IMR-90 (cell line): ENCODE measurements around the gene KIF1A. TPM values are rescaled to one million over a fixed set of nuclear protein-coding genes. Genes with fewer than 3 reads are reported as not detected.

Experiments
- ATAC-seq: fragments of 200-7000 bp; cut with Tn5 transposase; 2 replicates; pipeline ENCODE4 v1.9.1; 2020; ENCODE audit warnings: low read depth, mild to moderate bottlenecking, moderate library complexity
- BruUV-seq: library from RNA; stranded (reverse); fragments of 400-500 nt; replicated peaks from 2 replicates; lab custom pipeline; 2021; lab: Mats Ljungman, UMichigan
- CTCF ChIA-PET: fragments of 300-600 bp; formaldehyde crosslinking; extraction: SDS; loops from one replicate; lab custom pipeline; 2021; ENCODE audit warnings: antibody characterized with exemption; lab: Yijun Ruan, JAX
- POLR2A ChIA-PET: fragments of 300-600 bp; sonication (Branson Sonifier 250); formaldehyde crosslinking; loops from one replicate; lab custom pipeline; 2022; ENCODE audit warnings: antibody characterized with exemption; ENCODE audit not compliant: unreplicated experiment; lab: Charles Lee
- DNase-seq: peaks from one replicate; pipeline ENCODE4 v3.0.0; 2013
- H2AFZ ChIP-seq: replicated peaks from 2 replicates; pipeline ENCODE3; 2013; ENCODE audit warnings: low read length, mild to moderate bottlenecking; ENCODE audit not compliant: poor library complexity
- H2AK5ac ChIP-seq: 2 replicates; pipeline ENCODE4 v1.6.1; 2013; ENCODE audit warnings: low read depth, low read length, inconsistent platforms
- H2AK9ac ChIP-seq: replicated peaks from 2 replicates; pipeline ENCODE3; 2013; ENCODE audit warnings: mild to moderate bottlenecking, low read depth, low read length, moderate library complexity; ENCODE audit not compliant: poor library complexity
- H2BK120ac ChIP-seq: 2 replicates; pipeline ENCODE4 v1.6.1; 2013; ENCODE audit warnings: low read depth, low read length, inconsistent platforms
- H2BK15ac ChIP-seq: 3 replicates; pipeline ENCODE4 v1.6.1; 2013; ENCODE audit warnings: low read depth, low read length, inconsistent platforms
- H2BK20ac ChIP-seq: 2 replicates; pipeline ENCODE4 v1.6.1; 2013; ENCODE audit warnings: low read depth, mild to moderate bottlenecking, inconsistent platforms, low read length, moderate library complexity
- H2BK5ac ChIP-seq: 2 replicates; pipeline ENCODE4 v1.6.1; 2013; ENCODE audit warnings: mild to moderate bottlenecking, low read depth, low read length, inconsistent platforms; ENCODE audit not compliant: poor library complexity, severe bottlenecking
- H3K14ac ChIP-seq: replicated peaks from 2 replicates; pipeline ENCODE4 v1.6.1; 2013; ENCODE audit warnings: low read depth, low read length, inconsistent platforms
- H3K18ac ChIP-seq: 2 replicates; pipeline ENCODE4 v1.6.1; 2013; ENCODE audit warnings: low read depth, low read length, control low read depth
- H3K23ac ChIP-seq: 2 replicates; pipeline ENCODE4 v1.6.1; 2013; ENCODE audit warnings: low read depth, low read length, inconsistent platforms
- H3K27ac ChIP-seq: 2 replicates; pipeline ENCODE4 v1.5.1; 2013; ENCODE audit warnings: mild to moderate bottlenecking, control low read depth, low read length; ENCODE audit not compliant: insufficient read depth
- H3K27me3 ChIP-seq: 2 replicates; pipeline ENCODE4 v1.6.1; 2013; ENCODE audit warnings: low read length; ENCODE audit not compliant: control insufficient read depth, insufficient read depth
- H3K36me3 ChIP-seq: 2 replicates; pipeline ENCODE4 v1.6.1; 2013; ENCODE audit warnings: low read length, mixed read lengths; ENCODE audit not compliant: control insufficient read depth, insufficient read depth
- H3K4ac ChIP-seq: 2 replicates; pipeline ENCODE4 v1.6.1; 2013; ENCODE audit warnings: low read depth, low read length, inconsistent platforms
- H3K4me1 ChIP-seq: 2 replicates; pipeline ENCODE4 v1.6.1; 2013; ENCODE audit warnings: low read length, mixed read lengths; ENCODE audit not compliant: control insufficient read depth, insufficient read depth
- H3K4me2 ChIP-seq: 2 replicates; pipeline ENCODE4 v1.6.1; 2013; ENCODE audit warnings: low read depth, mild to moderate bottlenecking, control low read depth, low read length, moderate library complexity
- H3K4me3 ChIP-seq: 2 replicates; pipeline ENCODE4 v1.5.1; 2013; ENCODE audit warnings: low read depth, mild to moderate bottlenecking, control low read depth, low read length, moderate library complexity; ENCODE audit not compliant: insufficient read depth
- H3K56ac ChIP-seq: 2 replicates; pipeline ENCODE4 v1.6.1; 2013; ENCODE audit warnings: low read length, inconsistent platforms; ENCODE audit not compliant: insufficient read depth; ENCODE audit errors: extremely low read depth
- H3K79me1 ChIP-seq, 2 experiments: 2 replicates each; pipeline ENCODE4 v1.6.1; 2013; ENCODE audit warnings: low read length in 2 of 2, inconsistent platforms in 1 of 2, low read depth in 1 of 2
- H3K9ac ChIP-seq: 2 replicates; pipeline ENCODE4 v1.6.1; 2013; ENCODE audit warnings: low read depth, low read length, control low read depth
- H3K9me1 ChIP-seq: 2 replicates; pipeline ENCODE4 v1.6.1; 2013; ENCODE audit warnings: low read length, inconsistent platforms; ENCODE audit not compliant: insufficient read depth
- H3K9me3 ChIP-seq: 2 replicates; pipeline ENCODE4 v1.6.1; 2013; ENCODE audit warnings: low read length; ENCODE audit not compliant: control insufficient read depth, insufficient read depth
- H4K20me1 ChIP-seq: 2 replicates; pipeline ENCODE4 v1.6.1; 2013; ENCODE audit warnings: low read length, inconsistent platforms; ENCODE audit not compliant: insufficient read depth
- H4K5ac ChIP-seq: 2 replicates; pipeline ENCODE4 v1.6.1; 2013; ENCODE audit warnings: mild to moderate bottlenecking, low read depth, low read length, control low read depth
- H4K8ac ChIP-seq, 2 experiments: 2 replicates each; pipeline ENCODE4 v1.6.1; 2013; ENCODE audit warnings: low read depth in 2 of 2, low read length in 2 of 2, control low read depth in 1 of 2, inconsistent platforms in 1 of 2
- H4K91ac ChIP-seq: 2 replicates; pipeline ENCODE4 v1.6.1; 2013; ENCODE audit warnings: low read depth, low read length, inconsistent platforms; ENCODE audit not compliant: insufficient read depth
- CHD1 ChIP-seq: IDR thresholded peaks from 2 replicates; pipeline ENCODE4 v1.6.1; 2012; ENCODE audit warnings: low read depth, low read length, improper control_type of control experiment
- FOS ChIP-seq: fragments of 150-350 bp; IDR thresholded peaks from 2 replicates; pipeline ENCODE4 v1.6.1; 2016; ENCODE audit warnings: low read depth, low read length
- MAFK ChIP-seq: IDR thresholded peaks from 2 replicates; pipeline ENCODE4 v1.6.1; 2012; ENCODE audit warnings: low read depth, low read length, improper control_type of control experiment
- MAZ ChIP-seq: IDR thresholded peaks from 2 replicates; pipeline ENCODE4 v1.6.1; 2012; ENCODE audit warnings: low read depth, mild to moderate bottlenecking, low read length, improper control_type of control experiment, moderate library complexity, borderline replicate concordance
- MXI1 ChIP-seq: IDR thresholded peaks from 2 replicates; pipeline ENCODE4 v1.6.1; 2012; ENCODE audit warnings: low read depth, mild to moderate bottlenecking, low read length, moderate library complexity, borderline replicate concordance
- NFE2L2 ChIP-seq: fragments of 150-350 bp; IDR thresholded peaks from 2 replicates; pipeline ENCODE4 v1.6.1; 2016; ENCODE audit warnings: low read depth, mild to moderate bottlenecking, low read length
- RCOR1 ChIP-seq: IDR thresholded peaks from 2 replicates; pipeline ENCODE4 v1.6.1; 2012; ENCODE audit warnings: mild to moderate bottlenecking, low read length, improper control_type of control experiment; ENCODE audit not compliant: insufficient replicate concordance
- SMC3 ChIP-seq: fragments of 150-350 bp; IDR thresholded peaks from 2 replicates; pipeline ENCODE4 v1.6.1; 2016; ENCODE audit warnings: low read depth, mild to moderate bottlenecking, antibody characterized with exemption, low read length, moderate library complexity
- whole genome bisulfite sequencing, 2 experiments: methylation state at CpG; one replicate each; pipeline versions ENCODE4 v1.1.5 to v1.1.7; 2013; ENCODE audit warnings: missing lambda C conversion rate in 2 of 2; ENCODE audit not compliant: insufficient read length in 1 of 2; ENCODE audit errors: extremely low coverage in 2 of 2; 5-methylcytosine and 5-hydroxymethylcytosine counted together
- dilution Hi-C: fragments of 300-500 bp; cut with HindIII; formaldehyde crosslinking; loops from one replicate; pipeline ENCODE4 v1.14.3; 2018; ENCODE audit warnings: low sequenced_read_pairs; ENCODE audit not compliant: unreplicated experiment
- in situ Hi-C: fragments of 300-500 bp; cut with MboI; formaldehyde crosslinking; loops from 3 replicates; pipeline ENCODE4 v1.14.3; 2019; ENCODE audit warnings: low sequenced_read_pairs, inconsistent platforms, mixed read lengths
- intact Hi-C: fragments of 100-400 bp; cut with micrococcal nuclease; formaldehyde crosslinking; loops from 2 replicates; pipeline ENCODE4 v1.10.0; 2022
- polyA plus RNA-seq, 3 experiments: library from polyadenylated mRNA; depleted of rRNA; stranded (reverse); fragments of >200 nt; gene quantifications; 2 replicates each; pipeline ENCODE4 v1.2.3, GENCODE V29; 2012; ENCODE audit warnings: low replicate concordance in 1 of 3
- total RNA-seq: library from RNA; depleted of rRNA; stranded (reverse); fragments of >200 nt; gene quantifications from 2 replicates; pipeline ENCODE4 v1.2.3, GENCODE V29; 2012
- TF ChIP-seq, protein P1 (sequence below): fragments of 150-350 bp; IDR thresholded peaks from 2 replicates; pipeline ENCODE4 v1.6.1; 2017; ENCODE audit warnings: mild to moderate bottlenecking, antibody characterized with exemption, low read length, low read depth
- TF ChIP-seq, protein P2 (sequence below): fragments of 150-350 bp; IDR thresholded peaks from 2 replicates; pipeline ENCODE4 v1.6.1; 2016; ENCODE audit warnings: low read depth, mild to moderate bottlenecking, low read length, moderate library complexity, borderline replicate concordance

The KIF1A gene
- total and polyA plus RNA-seq, 2 of the 4 experiments (the other 2 are of a cell fraction): under 0.01 TPM; not detected in 1

GRCh38 chr2:240720686-240721595 is 99.1 kb downstream of the KIF1A start (continued):
- TF ChIP-seq RCOR1: no peak

DNA sequence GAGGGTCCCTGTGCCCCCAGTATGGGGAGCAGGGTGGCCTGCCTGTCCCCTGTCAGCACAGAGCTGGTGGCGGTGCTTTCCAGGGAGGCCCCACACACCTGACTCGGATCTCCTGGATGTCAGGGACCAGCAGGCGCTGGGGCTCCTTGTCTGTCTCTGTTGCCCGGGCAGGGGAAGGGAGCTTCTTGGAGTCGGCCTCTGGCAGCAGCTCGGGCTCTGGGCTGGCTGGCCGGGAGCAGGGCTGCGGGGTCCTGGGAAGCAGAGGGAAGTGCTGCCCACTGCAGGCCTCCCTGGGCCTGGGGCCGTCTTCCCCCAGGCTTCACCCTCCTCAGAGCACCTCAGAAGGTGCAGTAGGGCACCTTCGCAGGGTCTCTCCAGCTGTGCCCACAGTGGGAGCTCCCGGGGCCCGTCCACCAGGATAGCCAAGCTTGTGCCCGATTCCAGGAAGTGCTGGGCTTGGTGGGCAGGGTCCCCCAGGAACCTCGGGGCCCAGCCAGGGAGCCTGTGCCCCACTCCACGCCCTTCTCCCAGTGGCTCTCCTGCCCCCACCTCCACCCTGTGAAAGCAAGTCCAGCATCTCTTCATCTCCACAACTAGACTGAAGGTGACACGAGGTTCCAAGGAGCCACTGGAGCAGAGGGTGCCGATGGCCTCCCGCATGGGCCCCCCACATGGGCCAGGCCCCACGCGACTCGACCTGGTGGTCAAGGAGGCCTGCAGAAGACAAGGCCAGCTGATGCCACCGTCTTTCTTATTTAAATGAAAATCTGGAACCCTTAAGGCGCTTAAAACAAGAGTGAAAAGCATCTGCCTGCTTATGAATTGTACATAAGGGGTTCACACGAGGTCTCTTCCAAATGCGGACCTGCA is 100.1 kb downstream of the KIF1A start:
- H3K9me3 ChIP-seq: no peaks in the 10 kb centered on the region
- H2AFZ ChIP-seq: no peak overlapping the region
- H2BK20ac ChIP-seq: no peak overlapping the region
- no peak overlapping the region for H4K91ac ChIP-seq
- H3K9ac ChIP-seq: no peak overlapping the region
- H2AK5ac ChIP-seq: no peak overlapping the region
- H3K9me1 ChIP-seq: no peaks in the 10 kb centered on the region
- H3K27me3 ChIP-seq: peaks cover 36% of the 10 kb centered on the region; the same call in 1 of the 2 replicates
- H4K8ac ChIP-seq: no peak overlapping the region
- DNase-seq: no peak
- in situ Hi-C loops (no loop called here), dilution Hi-C loops (no loop called here), intact Hi-C loops (no loop called here)
- H3K4me2 ChIP-seq: no peak overlapping the region
- H3K27ac ChIP-seq: no peak overlapping the region
- no peak overlapping the region for H3K14ac ChIP-seq
- H2BK5ac ChIP-seq: no peak overlapping the region
- no TSS peak for BruUV-seq
- no peak overlapping the region for H3K4ac ChIP-seq
- ChIA-PET POLR2A (no interaction called here), CTCF (interaction anchor here (1.2 kb wide), 1 partner anchor 15 kb away, joined by 3 read pairs; no protein-coding TSS in a partner anchor)
- H3K23ac ChIP-seq: no peak overlapping the region
- H3K18ac ChIP-seq: no peak overlapping the region
- no peaks in the 10 kb centered on the region for H4K20me1 ChIP-seq
- WGBS, 2 experiments: 61% methylated on average over 9 of the region's 25 CpGs; no CpG with 5 or more reads in 1 of the 2 experiments
- H3K79me1 ChIP-seq: no peaks in the 10 kb centered on the region
- H2BK120ac ChIP-seq: no peak overlapping the region
- H3K36me3 ChIP-seq: no peaks in the 10 kb centered on the region
- no peak overlapping the region for H3K4me3 ChIP-seq
- no peak overlapping the region for H4K5ac ChIP-seq
- no peak for ATAC-seq
- peak overlapping the region; percentile 42 for H2AK9ac ChIP-seq
- no peak overlapping the region for H2BK15ac ChIP-seq
- H3K4me1 ChIP-seq: no peaks in the 10 kb centered on the region
- no peak overlapping the region for H3K56ac ChIP-seq
- TF ChIP-seq CHD1 (no peak), MAFK (no peak), MXI1 (no peak), FOS (no peak), SMC3 (no peak), MAZ (no peak), NFE2L2 (no peak), RCOR1 (no peak)
- TF ChIP-seq, protein P1, sequence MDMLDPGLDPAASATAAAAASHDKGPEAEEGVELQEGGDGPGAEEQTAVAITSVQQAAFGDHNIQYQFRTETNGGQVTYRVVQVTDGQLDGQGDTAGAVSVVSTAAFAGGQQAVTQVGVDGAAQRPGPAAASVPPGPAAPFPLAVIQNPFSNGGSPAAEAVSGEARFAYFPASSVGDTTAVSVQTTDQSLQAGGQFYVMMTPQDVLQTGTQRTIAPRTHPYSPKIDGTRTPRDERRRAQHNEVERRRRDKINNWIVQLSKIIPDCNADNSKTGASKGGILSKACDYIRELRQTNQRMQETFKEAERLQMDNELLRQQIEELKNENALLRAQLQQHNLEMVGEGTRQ: no peak
- TF ChIP-seq, protein P2, sequence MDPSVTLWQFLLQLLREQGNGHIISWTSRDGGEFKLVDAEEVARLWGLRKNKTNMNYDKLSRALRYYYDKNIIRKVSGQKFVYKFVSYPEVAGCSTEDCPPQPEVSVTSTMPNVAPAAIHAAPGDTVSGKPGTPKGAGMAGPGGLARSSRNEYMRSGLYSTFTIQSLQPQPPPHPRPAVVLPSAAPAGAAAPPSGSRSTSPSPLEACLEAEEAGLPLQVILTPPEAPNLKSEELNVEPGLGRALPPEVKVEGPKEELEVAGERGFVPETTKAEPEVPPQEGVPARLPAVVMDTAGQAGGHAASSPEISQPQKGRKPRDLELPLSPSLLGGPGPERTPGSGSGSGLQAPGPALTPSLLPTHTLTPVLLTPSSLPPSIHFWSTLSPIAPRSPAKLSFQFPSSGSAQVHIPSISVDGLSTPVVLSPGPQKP: no peak
